A549 (cell line): ENCODE results near the gene TPSB2. TPM values are rescaled to one million over a fixed set of nuclear protein-coding genes. Genes with fewer than 3 reads are reported as not detected.
"Not testable (repeated sequence)": the region's sequence is repeated elsewhere in the genome, so short reads cannot be mapped to it uniquely, and the experiment has no call there.

Experiments used
- ATAC-seq, 2 experiments: fragments of 200-7000 bp in 1 of 2; fragments of >200 bp in 1 of 2; cut with Nextera tagmentation in 1 of 2; cut with Tn5 transposase in 1 of 2; 3 replicates each; pipeline versions ENCODE4 v1.8.0 to v1.9.1; 2018 to 2020; ENCODE audit warnings: mild to moderate bottlenecking in 1 of 2, moderate library complexity in 1 of 2
- CTCF ChIA-PET: fragments of 300-600 bp; sonication (Branson Sonifier 250); formaldehyde crosslinking; extraction: SDS; loops from one replicate; lab custom pipeline; 2021; ENCODE audit warnings: antibody characterized with exemption, inconsistent platforms; lab: Yijun Ruan, JAX
- POLR2A ChIA-PET: fragments of 350-600 bp; formaldehyde crosslinking; extraction: SDS; loops from one replicate; lab custom pipeline; 2021; ENCODE audit warnings: antibody characterized with exemption, inconsistent platforms; lab: Yijun Ruan, JAX
- DNase-seq, 2 experiments: peaks; one replicate each; pipeline versions ENCODE4 v3.0.0 to v3.0.0-alpha.2; 2011 to 2016; ENCODE audit warnings: low read depth in 1 of 2, low spot score in 1 of 2
- FAIRE-seq: peaks from 2 replicates; lab custom pipeline; 2011; peaks lifted over from hg19 to GRCh38; lab: Jason Lieb, UNC
- H3K27ac ChIP-seq, 2 experiments: fragments of >200 bp; sonication (Bioruptor Twin); formaldehyde crosslinking; 3 replicates each; pipeline ENCODE4 v1.5.1; 2016 to 2017
- H3K4me1 ChIP-seq: fragments of >200 bp; sonication (Bioruptor Twin); formaldehyde crosslinking; 3 replicates; pipeline ENCODE4 v1.6.1; 2016
- H3K4me2 ChIP-seq: fragments of >200 bp; sonication (Bioruptor Twin); formaldehyde crosslinking; 3 replicates; pipeline ENCODE4 v1.6.1; 2016
- H3K4me3 ChIP-seq: fragments of >200 bp; sonication (Bioruptor Twin); formaldehyde crosslinking; 3 replicates; pipeline ENCODE4 v1.5.1; 2016
- H3K9me3 ChIP-seq: fragments of >200 bp; sonication (Bioruptor Twin); formaldehyde crosslinking; 3 replicates; pipeline ENCODE4 v1.6.1; 2016
- BHLHE40 ChIP-seq: IDR thresholded peaks from 2 replicates; pipeline ENCODE4 v1.6.1; 2012; ENCODE audit warnings: low read depth, low read length, inconsistent platforms
- CHD2 ChIP-seq: fragments of 150-350 bp; IDR thresholded peaks from 2 replicates; pipeline ENCODE4 v1.6.1; 2014; ENCODE audit warnings: low read length; ENCODE audit not compliant: partially characterized antibody
- EHMT2 ChIP-seq: fragments of 200-600 bp; sonication (generic); IDR thresholded peaks from 2 replicates; pipeline ENCODE4 v1.6.1; 2016; ENCODE audit warnings: antibody characterized with exemption, low read depth, mild to moderate bottlenecking, moderate library complexity
- ESRRA ChIP-seq: fragments of 150-350 bp; IDR thresholded peaks from 2 replicates; pipeline ENCODE4 v1.6.1; 2014; ENCODE audit warnings: mild to moderate bottlenecking, low read length, borderline replicate concordance
- FOSB ChIP-seq: fragments of 250-450 bp; sonication (Bioruptor Pico); IDR thresholded peaks from 2 replicates; pipeline ENCODE4 v1.5.0; 2020; ENCODE audit warnings: mild to moderate bottlenecking, moderate library complexity
- FOXS1 ChIP-seq: fragments of 250-450 bp; sonication (Bioruptor Pico); IDR thresholded peaks from 2 replicates; pipeline ENCODE4 v1.5.0; 2020; ENCODE audit warnings: mild to moderate bottlenecking, moderate library complexity
- GATA3 ChIP-seq: IDR thresholded peaks from 2 replicates; pipeline ENCODE4 v1.6.1; 2012; ENCODE audit warnings: borderline replicate concordance
- JUN ChIP-seq, 2 experiments: fragments of >200 bp; sonication (Bioruptor Twin); formaldehyde crosslinking; IDR thresholded peaks; 2 replicates in 1 of 2; 3 replicates in 1 of 2; pipeline ENCODE4 v1.6.1; 2016 to 2017
- KDM1A ChIP-seq: fragments of 200-600 bp; sonication (generic); IDR thresholded peaks from 2 replicates; pipeline ENCODE4 v1.6.1; 2016; ENCODE audit warnings: low read depth, mild to moderate bottlenecking
- KDM5A ChIP-seq: fragments of 200-600 bp; sonication (generic); IDR thresholded peaks from 2 replicates; pipeline ENCODE4 v1.6.1; 2016; ENCODE audit warnings: antibody characterized with exemption, mild to moderate bottlenecking
- MAFK ChIP-seq: fragments of 450-650 bp; IDR thresholded peaks from 2 replicates; pipeline ENCODE4 v1.6.1; 2014; ENCODE audit not compliant: partially characterized antibody
- POLR2A ChIP-seq: IDR thresholded peaks from 2 replicates; pipeline ENCODE4 v1.6.1; 2012; ENCODE audit warnings: mild to moderate bottlenecking, low read length
- POLR2AphosphoS2 ChIP-seq: conservative IDR thresholded peaks from 2 replicates; pipeline ENCODE4 v1.6.1; 2012; ENCODE audit warnings: low read length, improper control_type of control experiment, inconsistent platforms
- RARB ChIP-seq: fragments of 250-450 bp; sonication (Bioruptor Pico); IDR thresholded peaks from 2 replicates; pipeline ENCODE4 v1.8.0; 2021; ENCODE audit warnings: mild to moderate bottlenecking, moderate library complexity
- RFX5 ChIP-seq: fragments of 450-650 bp; IDR thresholded peaks from 2 replicates; pipeline ENCODE4 v1.7.1; 2014; ENCODE audit warnings: antibody characterized with exemption, mild to moderate bottlenecking, moderate library complexity
- RNF2 ChIP-seq: fragments of 200-600 bp; sonication (generic); IDR thresholded peaks from 2 replicates; pipeline ENCODE4 v1.6.1; 2016; ENCODE audit warnings: low read depth, mild to moderate bottlenecking, antibody characterized with exemption, moderate library complexity, borderline replicate concordance
- SREBF2 ChIP-seq: fragments of 450-650 bp; IDR thresholded peaks from 2 replicates; pipeline ENCODE4 v1.6.1; 2014; ENCODE audit warnings: mild to moderate bottlenecking, moderate library complexity
- TFCP2L1 ChIP-seq: fragments of 250-450 bp; sonication (Bioruptor Pico); IDR thresholded peaks from 2 replicates; pipeline ENCODE4 v1.5.0; 2021; ENCODE audit warnings: mild to moderate bottlenecking
- TP53 ChIP-seq: fragments of 250-450 bp; sonication (Bioruptor Pico); IDR thresholded peaks from 2 replicates; pipeline ENCODE4 v1.5.0; 2021; ENCODE audit warnings: mild to moderate bottlenecking, moderate library complexity
- ZNF302 ChIP-seq: fragments of 250-450 bp; sonication (Bioruptor Pico); IDR thresholded peaks from 2 replicates; pipeline ENCODE4 v1.9.0; 2021; ENCODE audit warnings: inconsistent platforms, mild to moderate bottlenecking, moderate library complexity
- WGBS: methylation state at CpG from one replicate; pipeline ENCODE4 v1.1.6; 2017; ENCODE audit errors: missing lambda C conversion rate; 5-methylcytosine and 5-hydroxymethylcytosine counted together
- polyA plus RNA-seq, 4 experiments: library from polyadenylated mRNA; depleted of rRNA in 3 of 4; stranded (reverse); fragments of >200 nt; fragmentation: RNase III in 1 of 4; extraction: RNeasy Plus Mini Kit Qiagen cat#74134 plus additional on column Dnase treatment in 1 of 4; gene quantifications; 2 replicates in 3 of 4; 3 replicates in 1 of 4; pipeline ENCODE4 v1.2.3, GENCODE V29; 2011 to 2017
- TF ChIP-seq, protein P1 (sequence below): fragments of 250-450 bp; sonication (Bioruptor Pico); IDR thresholded peaks from 2 replicates; pipeline ENCODE4 v1.5.0; 2020; ENCODE audit warnings: low read depth, mild to moderate bottlenecking, moderate library complexity
- TF ChIP-seq, protein P2 (sequence below): fragments of >200 bp; sonication (Bioruptor Twin); formaldehyde crosslinking; IDR thresholded peaks from 3 replicates; pipeline ENCODE4 v1.6.1; 2016
- TF ChIP-seq, protein P3 (sequence below): fragments of >200 bp; sonication (Bioruptor Twin); formaldehyde crosslinking; IDR thresholded peaks from 3 replicates; pipeline ENCODE4 v1.5.1; 2016
- TF ChIP-seq, protein P4 (sequence below): fragments of 250-450 bp; sonication (Bioruptor Pico); IDR thresholded peaks from 2 replicates; pipeline ENCODE4 v1.5.0; 2021; ENCODE audit warnings: mild to moderate bottlenecking, moderate library complexity, borderline replicate concordance

TPSB2 gene
- polyA plus RNA-seq, 2 of the 4 experiments (the other 2 are of a cell fraction) = not detected

DNA sequence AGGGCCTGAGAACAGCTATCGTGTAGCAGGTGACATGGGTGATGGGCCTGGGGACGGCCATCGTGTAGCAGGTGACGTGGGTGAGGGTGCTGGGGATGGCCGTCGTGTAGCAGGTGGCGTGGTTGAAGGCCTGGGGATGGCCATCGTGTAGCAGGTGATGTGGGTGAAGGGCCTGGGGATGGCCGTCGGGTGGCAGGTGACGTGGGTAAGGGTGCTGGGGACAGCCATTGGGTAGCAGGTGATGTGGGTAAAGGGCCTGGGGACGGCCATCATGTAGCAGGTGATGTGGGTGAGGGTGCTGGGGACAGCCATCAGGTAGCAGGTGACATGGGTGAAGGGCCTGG, 41.4 kb upstream of the TPSB2 start:
- Histone ChIP-seq H3K4me2 (no peak overlapping the region), H3K9me3 (no peaks in the 10 kb centered on the region), H3K27ac (no peak overlapping the region), H3K4me1 (peaks cover 5% of the 10 kb centered on the region; the same call in 1 of the 3 replicates), H3K4me3 (no peak overlapping the region)
- ATAC-seq (no peak), DNase-seq (no peak), FAIRE-seq (no peak)
- WGBS = 80% methylated on average over 12 of the region's 12 CpGs
- POLR2A ChIA-PET = interaction anchor here (0.6 kb wide), 1 partner anchor 24 kb away, joined by 3 read pairs; no protein-coding TSS in a partner anchor
- CTCF ChIA-PET = no interaction called here
- TF ChIP-seq ZNF302 (CRISPR knock-in tag) (no peak), FOSB (CRISPR knock-in tag) (no peak), TFCP2L1 (CRISPR knock-in tag) (no peak), MAFK (no peak), RFX5 (no peak), GATA3 (no peak), POLR2A (no peak), TP53 (CRISPR knock-in tag) (no peak), ESRRA (no peak), KDM1A (no peak), BHLHE40 (no peak), KDM5A (no peak), POLR2AphosphoS2 (no peak), FOXS1 (no peak), SREBF2 (no peak)
- TF ChIP-seq, protein P1, sequence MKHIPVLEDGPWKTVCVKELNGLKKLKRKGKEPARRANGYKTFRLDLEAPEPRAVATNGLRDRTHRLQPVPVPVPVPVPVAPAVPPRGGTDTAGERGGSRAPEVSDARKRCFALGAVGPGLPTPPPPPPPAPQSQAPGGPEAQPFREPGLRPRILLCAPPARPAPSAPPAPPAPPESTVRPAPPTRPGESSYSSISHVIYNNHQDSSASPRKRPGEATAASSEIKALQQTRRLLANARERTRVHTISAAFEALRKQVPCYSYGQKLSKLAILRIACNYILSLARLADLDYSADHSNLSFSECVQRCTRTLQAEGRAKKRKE = no peak
- TF ChIP-seq, protein P2, sequence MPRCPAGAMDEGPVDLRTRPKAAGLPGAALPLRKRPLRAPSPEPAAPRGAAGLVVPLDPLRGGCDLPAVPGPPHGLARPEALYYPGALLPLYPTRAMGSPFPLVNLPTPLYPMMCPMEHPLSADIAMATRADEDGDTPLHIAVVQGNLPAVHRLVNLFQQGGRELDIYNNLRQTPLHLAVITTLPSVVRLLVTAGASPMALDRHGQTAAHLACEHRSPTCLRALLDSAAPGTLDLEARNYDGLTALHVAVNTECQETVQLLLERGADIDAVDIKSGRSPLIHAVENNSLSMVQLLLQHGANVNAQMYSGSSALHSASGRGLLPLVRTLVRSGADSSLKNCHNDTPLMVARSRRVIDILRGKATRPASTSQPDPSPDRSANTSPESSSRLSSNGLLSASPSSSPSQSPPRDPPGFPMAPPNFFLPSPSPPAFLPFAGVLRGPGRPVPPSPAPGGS = no peak

DNA sequence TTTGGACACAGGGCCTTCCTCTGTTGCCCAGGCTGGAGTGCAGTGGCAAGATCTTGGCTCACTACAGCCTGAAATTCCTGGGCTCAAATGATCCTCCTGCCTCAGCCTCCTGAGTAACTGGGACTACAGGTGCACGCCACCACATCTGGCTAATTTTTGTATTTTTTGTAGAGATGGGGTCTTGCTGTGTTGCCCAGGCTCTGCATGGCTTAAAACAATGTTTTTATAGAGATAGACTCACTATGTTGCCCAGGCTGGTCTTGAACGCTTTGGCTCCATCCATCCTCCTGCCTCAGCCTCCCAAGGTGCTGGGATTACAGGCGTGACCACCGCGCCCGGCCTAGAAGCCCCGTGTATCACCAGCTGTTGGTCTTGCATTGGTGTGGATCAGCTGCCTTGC, 39.4 kb upstream of the TPSB2 start:
- H3K4me1 ChIP-seq, ATAC-seq, H3K9me3 ChIP-seq, H3K4me3 ChIP-seq, H3K4me2 ChIP-seq, H3K27ac ChIP-seq, POLR2A ChIA-PET, DNase-seq, FAIRE-seq: not testable (repeated sequence)
- CTCF ChIA-PET = interaction anchor here (0.6 to 1.5 kb wide), 2 partner anchors 12 to 75 kb away, joined by 3 read pairs; no protein-coding TSS in a partner anchor
- WGBS = 85% methylated on average over 7 of the region's 7 CpGs

DNA sequence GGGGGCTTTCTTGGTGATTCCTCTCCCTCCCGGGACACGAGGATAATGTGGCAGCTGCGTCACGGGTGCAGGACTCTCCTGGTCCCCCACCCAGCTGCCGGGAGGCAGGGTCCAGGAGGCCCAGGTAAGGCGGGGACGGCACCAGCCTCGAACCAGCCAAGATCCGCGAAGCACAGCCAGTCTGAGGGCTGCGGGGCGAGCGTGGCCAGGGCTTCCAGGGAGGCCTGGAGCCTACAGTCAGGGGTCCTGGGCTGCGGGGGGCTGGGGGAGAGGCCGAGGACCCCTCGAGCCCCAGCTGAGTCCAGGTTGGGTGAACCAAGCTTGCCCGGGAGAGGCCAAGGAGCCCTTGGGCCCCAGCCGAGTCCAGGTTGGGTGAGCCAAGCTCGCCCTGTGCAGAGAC, 35.8 kb upstream of the TPSB2 start:
- DNase-seq (no peak), FAIRE-seq (no peak)
- H3K4me3 ChIP-seq = no peak overlapping the region
- POLR2A ChIA-PET = no interaction called here
- H3K27ac ChIP-seq = no peak overlapping the region
- H3K4me2 ChIP-seq = no peak overlapping the region
- H3K4me1 ChIP-seq = no peaks in the 10 kb centered on the region
- no peaks in the 10 kb centered on the region for H3K9me3 ChIP-seq
- no peak for TF ChIP-seq JUN (IDR thresholded peaks at IDR 0.05)
- TF ChIP-seq MAFK = no peak
- no peak for TF ChIP-seq RARB (CRISPR knock-in tag)
- no peak for TF ChIP-seq EHMT2
- TF ChIP-seq CHD2 = no peak
- TF ChIP-seq, protein P3, sequence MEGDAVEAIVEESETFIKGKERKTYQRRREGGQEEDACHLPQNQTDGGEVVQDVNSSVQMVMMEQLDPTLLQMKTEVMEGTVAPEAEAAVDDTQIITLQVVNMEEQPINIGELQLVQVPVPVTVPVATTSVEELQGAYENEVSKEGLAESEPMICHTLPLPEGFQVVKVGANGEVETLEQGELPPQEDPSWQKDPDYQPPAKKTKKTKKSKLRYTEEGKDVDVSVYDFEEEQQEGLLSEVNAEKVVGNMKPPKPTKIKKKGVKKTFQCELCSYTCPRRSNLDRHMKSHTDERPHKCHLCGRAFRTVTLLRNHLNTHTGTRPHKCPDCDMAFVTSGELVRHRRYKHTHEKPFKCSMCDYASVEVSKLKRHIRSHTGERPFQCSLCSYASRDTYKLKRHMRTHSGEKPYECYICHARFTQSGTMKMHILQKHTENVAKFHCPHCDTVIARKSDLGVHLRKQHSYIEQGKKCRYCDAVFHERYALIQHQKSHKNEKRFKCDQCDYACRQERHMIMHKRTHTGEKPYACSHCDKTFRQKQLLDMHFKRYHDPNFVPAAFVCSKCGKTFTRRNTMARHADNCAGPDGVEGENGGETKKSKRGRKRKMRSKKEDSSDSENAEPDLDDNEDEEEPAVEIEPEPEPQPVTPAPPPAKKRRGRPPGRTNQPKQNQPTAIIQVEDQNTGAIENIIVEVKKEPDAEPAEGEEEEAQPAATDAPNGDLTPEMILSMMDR = no peak
- TF ChIP-seq SREBF2 = no peak
- TF ChIP-seq, protein P4, sequence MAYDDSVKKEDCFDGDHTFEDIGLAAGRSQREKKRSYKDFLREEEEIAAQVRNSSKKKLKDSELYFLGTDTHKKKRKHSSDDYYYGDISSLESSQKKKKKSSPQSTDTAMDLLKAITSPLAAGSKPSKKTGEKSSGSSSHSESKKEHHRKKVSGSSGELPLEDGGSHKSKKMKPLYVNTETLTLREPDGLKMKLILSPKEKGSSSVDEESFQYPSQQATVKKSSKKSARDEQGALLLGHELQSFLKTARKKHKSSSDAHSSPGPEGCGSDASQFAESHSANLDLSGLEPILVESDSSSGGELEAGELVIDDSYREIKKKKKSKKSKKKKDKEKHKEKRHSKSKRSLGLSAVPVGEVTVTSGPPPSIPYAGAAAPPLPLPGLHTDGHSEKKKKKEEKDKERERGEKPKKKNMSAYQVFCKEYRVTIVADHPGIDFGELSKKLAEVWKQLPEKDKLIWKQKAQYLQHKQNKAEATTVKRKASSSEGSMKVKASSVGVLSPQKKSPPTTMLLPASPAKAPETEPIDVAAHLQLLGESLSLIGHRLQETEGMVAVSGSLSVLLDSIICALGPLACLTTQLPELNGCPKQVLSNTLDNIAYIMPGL = no peak
- TF ChIP-seq RNF2 = no peak
- TF ChIP-seq, all 56 proteins: peak for 0
- CTCF ChIA-PET = interaction anchor here (0.8 kb wide), 1 partner anchor 209 kb away, joined by 3 read pairs; no protein-coding TSS in a partner anchor
- 75% methylated on average over 9 of the region's 19 CpGs for WGBS
- no peak for ATAC-seq
